ENCODE measurements around the gene MICAL1.

The MICAL1 gene

DNA sequence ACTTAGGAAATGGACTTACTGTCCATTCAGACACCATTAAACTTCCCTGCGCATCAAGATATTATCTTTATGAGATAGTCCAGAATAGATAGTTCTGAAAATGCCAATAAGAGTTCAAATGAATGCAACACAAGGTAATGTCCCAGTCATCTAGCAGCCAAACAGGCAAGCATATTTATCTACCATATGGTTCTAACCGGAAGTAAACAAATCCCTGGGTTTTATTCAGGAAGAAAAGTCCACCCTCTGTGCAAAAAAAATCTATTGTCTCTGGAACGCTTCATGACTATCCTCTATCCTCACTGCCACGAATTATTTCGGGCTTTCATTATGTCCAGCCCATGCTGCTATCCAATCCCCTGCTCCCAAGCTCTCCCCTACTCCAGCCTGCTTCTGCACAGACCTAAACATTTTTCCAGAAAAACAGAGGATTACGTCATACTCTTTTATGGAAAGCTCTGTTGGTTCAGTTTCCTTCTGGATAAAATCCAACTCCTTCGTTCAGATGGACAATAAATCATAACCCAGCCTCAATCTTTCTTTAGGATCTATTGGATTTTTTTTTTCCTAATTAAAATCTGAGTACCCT is 26.6 kb downstream of the MICAL1 start:
- DNase-seq (ENCODE audit: low read depth): peak; percentile 77

GRCh38 chr6:109424946-109425345 is 30.6 kb downstream of the MICAL1 start:
- DNase-seq (ENCODE audit: low read depth): peak; percentile 77

GRCh38 chr6:109421184-109421583 is 34.4 kb downstream of the MICAL1 start:
- DNase-seq (ENCODE audit: low read depth): no peak

GRCh38 chr6:109420751-109421150 is 34.8 kb downstream of the MICAL1 start:
- DNase-seq (ENCODE audit: low read depth): no peak

DNA sequence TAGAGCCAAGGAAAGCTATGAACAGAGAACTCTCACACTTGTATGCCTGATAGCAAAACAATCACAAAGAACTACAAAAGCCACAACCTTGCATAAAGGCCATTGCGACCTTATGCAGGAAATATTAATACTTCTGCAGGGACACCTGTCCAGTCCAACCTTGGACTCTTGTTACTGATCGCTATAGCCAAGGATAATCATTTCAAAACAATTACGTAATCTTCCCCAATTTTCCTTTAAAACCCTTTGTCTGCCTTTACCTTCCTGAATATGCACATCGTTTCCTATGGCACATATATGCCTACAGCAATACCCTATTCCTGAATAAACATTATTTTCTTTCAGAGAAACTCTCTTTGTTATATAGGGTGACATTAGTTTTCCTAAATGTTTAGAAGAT is 37.9 kb downstream of the MICAL1 start:
- DNase-seq (ENCODE audit: low read depth): no peak

- DNase-seq (ENCODE audit: low read depth): no peak
These were observed 44.5 kb downstream of the MICAL1 start for GRCh38 chr6:109411034-109411433.

GRCh38 chr6:109406196-109406595 is 49.4 kb downstream of the MICAL1 start:
- DNase-seq (ENCODE audit: low read depth): peak; percentile 93

DNA sequence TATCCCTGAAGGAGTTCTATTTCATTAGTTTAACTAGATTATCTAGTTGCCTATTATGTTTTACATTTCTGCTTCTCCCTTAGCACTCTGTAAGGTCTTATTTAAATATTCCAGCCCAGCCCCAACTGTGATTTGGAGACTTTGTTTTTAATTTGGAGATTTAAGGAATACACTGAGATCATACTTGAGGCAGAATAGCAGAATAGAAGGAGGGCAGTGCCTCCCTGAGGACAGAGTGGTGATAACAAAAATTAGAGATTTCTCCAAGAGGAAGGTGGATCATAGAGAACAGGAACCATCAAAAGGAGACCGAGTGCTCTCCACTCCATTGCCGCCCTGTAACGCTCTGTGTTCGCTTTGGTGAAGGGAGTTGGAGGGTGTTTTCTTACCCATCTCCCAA is 58.6 kb downstream of the MICAL1 start:
- no peak for DNase-seq (ENCODE audit: low read depth)

- DNase-seq (ENCODE audit: low read depth): no peak
These were observed 59.4 kb downstream of the MICAL1 start for GRCh38 chr6:109396046-109396718.

Measured in amniotic epithelial cell (primary cell).